GM19099 (cell line): Measurements from ENCODE around the gene MGAM2.

ENCODE experiments used
- POLR2A ChIP-seq: IDR thresholded peaks from 3 replicates; pipeline ENCODE4 v1.6.1; 2011; ENCODE audit warnings: low read depth; ENCODE audit not compliant: insufficient read length; ENCODE audit errors: extremely low read depth

The MGAM2 gene

GRCh38 chr7:142111499-142111898 lies at the start of gene MGAM2:
MGAM2 (plus strand) TSS chr7:142111718; CDS start chr7:142116874, 5,156 bp downstream.
- TF ChIP-seq POLR2A = no peak

GRCh38 chr7:142063551-142064442 lies 47.7 kb upstream of the MGAM2 start:
- no peak for TF ChIP-seq POLR2A

DNA sequence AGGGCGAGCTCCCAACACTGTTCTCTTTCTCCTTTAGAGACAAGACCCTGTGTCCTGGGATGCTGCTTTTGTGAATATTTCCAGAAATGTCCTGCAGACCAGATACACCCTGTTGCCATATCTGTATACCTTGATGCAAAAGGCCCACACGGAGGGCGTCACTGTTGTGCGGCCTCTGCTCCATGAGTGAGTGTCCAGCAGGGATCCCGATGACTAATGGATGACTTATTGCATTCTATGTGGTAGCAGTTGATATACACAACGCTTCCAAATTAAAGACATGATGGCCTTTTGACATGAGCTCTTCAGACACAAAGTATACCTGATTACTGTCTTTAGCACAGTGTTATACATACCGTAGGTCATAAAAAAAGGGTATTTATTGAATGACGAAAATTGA lies 45.0 kb upstream of the MGAM2 start:
- no peak for TF ChIP-seq POLR2A

GRCh38 chr7:142077762-142078161 lies 33.8 kb upstream of the MGAM2 start:
- TF ChIP-seq POLR2A = no peak

DNA sequence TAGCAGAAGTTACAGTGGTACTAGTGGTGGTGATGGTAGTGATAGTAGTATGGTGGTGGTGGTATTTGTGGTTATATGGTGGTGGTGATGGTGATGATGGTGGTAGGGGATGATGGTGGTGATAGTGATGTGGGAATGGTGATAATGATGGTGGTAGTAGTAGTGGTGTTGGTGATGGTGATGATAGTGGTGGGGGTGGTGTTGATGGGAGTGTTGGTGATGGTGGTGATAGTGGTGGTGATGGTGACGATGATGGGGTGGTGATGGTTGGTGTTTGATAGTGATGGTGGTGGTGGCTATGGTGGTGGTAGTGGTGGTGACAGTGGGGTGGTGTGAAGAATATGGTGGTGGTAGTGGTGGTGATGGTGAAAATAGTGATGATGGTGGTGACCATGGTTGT lies 27.9 kb upstream of the MGAM2 start:
- no peak for TF ChIP-seq POLR2A

DNA sequence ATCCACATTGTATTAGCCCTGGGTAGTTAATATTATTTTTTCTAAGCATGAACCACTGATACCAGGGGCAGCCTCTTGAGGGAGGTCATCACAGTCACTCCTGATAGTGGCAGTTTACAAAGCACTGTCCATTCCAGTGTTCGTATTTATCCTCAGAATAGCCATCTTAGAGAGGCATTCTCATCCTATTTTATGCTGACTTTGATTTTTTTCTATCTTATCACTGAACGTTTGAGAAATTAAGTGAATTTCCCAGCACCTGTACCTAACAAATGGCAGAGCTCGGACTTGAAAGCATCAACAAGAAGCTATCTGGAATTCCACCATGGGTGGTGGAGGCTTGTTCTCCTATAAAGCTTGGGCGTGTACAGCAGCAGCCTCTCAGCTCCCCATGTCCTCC lies 26.1 kb upstream of the MGAM2 start:
- TF ChIP-seq POLR2A = no peak

- TF ChIP-seq POLR2A = no peak
Observed at GRCh38 chr7:142088022-142088714, 23.4 kb upstream of the MGAM2 start.

GRCh38 chr7:142089035-142089434 lies 22.5 kb upstream of the MGAM2 start:
- TF ChIP-seq POLR2A = no peak

DNA sequence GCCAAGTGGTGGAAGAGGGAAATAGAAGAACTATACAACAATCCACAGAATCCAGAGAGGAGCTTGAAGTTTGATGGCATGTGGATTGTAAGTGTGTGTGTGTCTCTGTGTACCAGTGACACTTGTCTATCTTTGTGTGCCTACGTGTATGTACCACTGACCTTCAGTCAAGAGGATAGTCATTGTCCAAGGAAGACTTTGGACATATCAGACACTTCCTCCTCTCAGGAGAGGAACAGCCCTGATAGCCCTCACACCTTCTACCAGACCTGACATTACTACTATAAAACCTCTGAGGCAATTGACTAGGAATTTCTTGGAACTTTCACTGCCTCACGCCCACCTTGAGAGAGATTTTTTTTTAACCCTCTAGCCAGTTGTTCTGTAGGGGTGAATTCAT lies 19.6 kb upstream of the MGAM2 start:
- TF ChIP-seq POLR2A = no peak

GRCh38 chr7:142094861-142095260 lies 16.7 kb upstream of the MGAM2 start:
- no peak for TF ChIP-seq POLR2A

- TF ChIP-seq POLR2A = no peak
Observed at GRCh38 chr7:142097571-142097970, 13.9 kb upstream of the MGAM2 start.

DNA sequence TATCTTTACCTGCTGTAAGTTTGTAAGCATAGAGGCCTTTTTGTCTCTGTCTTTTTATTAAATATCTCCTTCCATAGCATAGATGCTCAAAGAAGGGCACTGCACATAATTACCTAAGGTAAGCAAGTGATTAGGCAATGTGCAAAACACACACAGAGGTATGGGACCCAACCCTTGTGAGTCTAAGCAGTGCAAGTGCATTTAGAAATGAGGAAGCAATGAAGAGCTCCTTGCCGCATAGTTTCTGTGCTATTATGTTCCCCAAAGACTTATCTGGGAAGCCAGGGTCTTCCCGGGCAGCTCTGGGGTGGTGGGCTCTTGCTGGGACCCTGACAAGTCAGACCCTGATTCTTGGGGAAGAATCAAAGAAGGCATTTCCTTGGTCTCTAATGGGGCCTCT lies 13.5 kb upstream of the MGAM2 start:
- no peak for TF ChIP-seq POLR2A

GRCh38 chr7:142100634-142101033 lies 10.9 kb upstream of the MGAM2 start:
- TF ChIP-seq POLR2A = no peak

DNA sequence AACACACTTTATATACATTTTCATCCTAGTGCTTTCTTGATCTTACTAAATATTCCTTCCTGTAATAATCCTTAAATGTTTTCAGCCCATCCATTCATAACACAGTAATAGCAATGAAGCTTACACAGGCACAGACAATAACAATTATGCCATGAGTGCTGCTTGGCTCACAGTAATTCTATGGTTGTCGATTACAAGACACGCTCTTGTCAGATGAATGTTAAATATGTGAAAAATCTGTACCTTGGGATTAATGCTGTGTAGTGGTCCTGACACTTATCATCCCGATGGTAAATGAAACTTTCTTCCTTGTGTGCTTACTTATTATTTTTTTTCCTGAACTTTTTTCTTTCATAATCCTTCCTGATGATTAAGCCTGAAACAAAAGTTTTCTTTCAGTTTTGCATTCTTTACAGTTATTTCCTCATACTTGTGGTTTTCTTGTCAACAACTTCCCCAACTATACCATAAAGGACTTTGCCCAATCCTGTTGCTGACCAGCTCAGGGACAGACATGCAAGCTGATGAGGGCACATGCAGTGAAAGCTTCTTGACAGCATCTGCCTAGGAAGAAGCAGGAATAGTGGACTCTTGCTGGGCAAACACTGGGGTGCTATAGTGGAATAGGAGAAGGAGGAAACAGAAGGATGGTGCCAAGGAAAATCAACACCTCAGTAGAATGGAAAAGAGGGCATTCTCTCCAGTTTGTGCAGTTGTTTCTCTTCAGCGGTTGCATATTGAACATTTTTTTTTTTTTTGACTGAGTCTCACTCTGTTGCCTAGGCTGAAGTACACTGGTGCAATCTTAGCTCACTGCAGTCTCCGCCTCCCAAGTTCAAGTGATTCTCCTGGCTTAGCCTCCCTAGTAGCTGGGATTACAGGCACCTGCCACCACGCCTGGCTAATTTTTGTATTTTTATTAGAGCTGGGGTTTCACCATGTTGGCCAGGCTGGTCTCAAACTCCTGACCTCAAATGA lies 6.7 kb upstream of the MGAM2 start:
- TF ChIP-seq POLR2A = no peak
